Stimulated activated CD8-positive, alpha-beta memory T cell treated with anti-CD3 and anti-CD28 coated beads, Interleukin-4, amount 100 ng/mL, for 4 hours (primary cell): ENCODE results near the gene CLMP.
"Not testable (repeated sequence)": the region's sequence is repeated elsewhere in the genome, so short reads cannot be mapped to it uniquely, and the experiment has no call there.

ENCODE experiments used
- DNase-seq, 2 donors: peaks; one replicate each; pipeline ENCODE4 v3.0.0-alpha.2; 2020; ENCODE audit warnings: low read depth in 2 of 2, low spot score in 1 of 2

CLMP gene

DNA sequence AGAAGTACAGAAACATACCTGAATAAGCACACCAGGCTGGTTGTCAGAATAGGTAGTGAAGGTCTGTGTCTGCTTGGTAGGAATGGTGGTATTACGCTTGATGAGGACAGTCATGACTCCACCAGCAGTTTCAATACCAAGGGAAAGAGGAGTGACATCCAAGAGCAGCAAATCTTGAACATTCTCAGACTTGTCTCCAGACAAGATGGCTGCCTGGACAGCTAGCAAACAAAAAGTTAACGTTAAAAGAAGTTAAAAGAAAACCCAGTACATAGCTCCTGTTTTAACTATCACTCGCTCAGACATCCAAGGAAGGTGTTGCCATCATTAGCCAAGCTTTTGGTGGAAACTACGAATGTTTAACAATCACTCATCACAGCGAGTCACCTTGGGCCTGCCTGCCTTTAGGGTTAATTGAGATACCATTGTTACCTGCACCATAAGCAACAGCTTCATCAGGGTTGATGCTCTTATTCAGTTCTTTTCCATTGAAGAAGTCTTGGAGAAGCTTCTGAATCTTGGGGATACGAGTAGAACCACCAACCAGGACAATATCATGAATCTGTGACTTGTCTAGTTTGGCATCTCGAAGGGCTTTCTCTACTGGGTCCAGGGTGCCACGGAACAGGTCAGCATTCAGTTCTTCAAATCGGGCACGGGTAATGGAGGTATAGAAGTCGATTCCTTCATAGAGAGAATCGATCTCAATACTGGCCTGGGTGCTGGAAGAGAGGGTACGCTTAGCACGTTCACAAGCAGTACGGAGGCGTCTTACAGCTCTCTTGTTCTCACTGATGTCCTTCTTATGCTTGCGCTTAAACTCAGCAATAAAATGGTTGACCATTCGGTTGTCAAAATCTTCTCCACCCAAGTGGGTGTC is 135.8 kb downstream of the CLMP start:
- DNase-seq: not testable (repeated sequence)

DNA sequence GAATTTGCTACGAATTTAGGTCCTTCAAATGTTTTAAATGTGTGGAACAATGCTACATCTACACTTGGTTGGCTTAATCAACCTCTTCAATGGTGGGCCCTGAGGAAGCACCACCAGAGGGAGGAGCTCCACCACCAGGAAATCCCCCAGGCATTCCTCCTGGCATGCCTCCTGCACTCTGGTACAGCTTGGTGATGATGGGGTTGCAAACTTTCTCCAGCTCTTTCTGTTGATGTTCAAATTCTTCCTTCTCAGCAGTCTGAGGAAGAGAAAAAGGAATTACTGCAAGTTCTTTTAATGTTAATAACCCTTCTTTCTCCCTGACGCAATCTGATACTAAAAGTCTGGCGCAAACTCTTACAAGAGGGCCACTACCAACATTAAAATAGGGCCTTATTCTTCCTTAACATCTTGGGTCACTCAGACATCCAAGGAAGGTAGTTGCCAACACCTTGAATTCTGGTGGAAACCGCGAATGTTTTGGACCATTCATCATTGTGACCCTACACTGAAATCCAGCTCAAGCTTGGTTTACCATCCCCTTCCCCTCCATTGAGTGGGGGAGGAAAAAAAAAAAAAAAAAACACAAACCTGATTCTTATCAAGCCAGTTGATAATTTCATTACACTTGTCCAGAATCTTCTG is 137.3 kb downstream of the CLMP start:
- DNase-seq: no peak

DNA sequence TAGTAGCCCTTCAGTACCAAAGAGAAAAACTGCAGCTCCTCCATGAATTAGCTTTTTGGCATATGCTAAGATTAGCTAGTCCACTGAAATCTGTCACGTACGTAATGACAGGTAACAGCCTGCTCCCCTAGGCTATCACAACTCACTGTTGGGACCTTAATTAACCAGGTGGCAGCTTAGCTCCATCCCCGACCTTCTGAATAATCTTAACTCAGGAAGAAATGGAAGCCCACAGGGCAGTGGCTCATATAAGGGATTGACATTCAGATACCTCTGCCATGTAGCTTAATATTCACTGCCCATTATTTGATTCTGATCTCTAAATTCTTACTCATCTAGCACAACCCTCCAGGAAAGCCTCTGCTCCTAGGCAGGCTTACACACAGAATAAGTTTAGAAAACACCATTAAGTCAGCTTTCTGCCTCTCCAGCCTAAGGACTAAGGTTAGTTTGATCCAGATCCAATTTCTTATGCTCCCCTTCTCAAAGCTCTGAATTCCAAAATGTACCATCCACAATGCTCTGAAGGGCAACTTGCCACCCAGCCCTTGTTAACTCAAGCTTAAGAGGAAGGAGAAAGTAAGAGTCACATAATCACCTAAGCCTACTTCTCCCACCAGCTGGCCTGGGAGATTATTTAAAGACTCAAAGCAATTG is 138.1 kb downstream of the CLMP start:
- no peak for DNase-seq

DNA sequence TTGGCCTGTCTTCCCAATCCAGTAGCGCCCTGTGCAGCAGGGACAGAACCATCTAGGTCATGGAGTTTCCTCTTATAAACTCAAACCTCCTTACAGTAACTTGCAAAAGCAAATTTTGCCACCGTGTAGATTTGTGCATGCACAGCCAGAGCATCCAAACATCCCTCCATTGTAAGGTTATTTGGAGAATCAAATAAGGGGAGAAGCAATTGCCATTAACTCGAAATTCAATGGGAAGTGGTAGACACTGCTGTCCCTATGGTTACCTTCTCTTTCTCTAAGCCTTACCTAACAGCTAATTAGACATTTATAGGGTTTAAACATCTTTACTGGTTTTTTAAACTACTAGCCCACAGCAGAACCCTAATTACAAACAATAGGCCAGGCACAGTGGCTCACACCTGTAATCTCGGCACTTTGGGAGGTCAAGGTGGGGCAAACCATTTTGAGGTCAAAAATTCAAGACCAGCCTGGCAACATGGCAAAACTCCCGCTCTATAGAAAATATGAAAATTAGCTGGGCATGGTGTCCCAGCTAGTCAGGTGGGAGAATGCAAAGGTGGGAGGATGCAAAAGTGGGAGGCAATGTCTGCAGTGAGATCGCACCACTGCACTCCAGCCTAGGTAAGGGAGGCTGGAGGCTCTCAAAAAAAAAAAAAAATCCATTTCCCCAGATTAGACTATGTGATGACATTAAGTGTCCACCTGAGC is 139.7 kb downstream of the CLMP start:
- DNase-seq: no peak

DNA sequence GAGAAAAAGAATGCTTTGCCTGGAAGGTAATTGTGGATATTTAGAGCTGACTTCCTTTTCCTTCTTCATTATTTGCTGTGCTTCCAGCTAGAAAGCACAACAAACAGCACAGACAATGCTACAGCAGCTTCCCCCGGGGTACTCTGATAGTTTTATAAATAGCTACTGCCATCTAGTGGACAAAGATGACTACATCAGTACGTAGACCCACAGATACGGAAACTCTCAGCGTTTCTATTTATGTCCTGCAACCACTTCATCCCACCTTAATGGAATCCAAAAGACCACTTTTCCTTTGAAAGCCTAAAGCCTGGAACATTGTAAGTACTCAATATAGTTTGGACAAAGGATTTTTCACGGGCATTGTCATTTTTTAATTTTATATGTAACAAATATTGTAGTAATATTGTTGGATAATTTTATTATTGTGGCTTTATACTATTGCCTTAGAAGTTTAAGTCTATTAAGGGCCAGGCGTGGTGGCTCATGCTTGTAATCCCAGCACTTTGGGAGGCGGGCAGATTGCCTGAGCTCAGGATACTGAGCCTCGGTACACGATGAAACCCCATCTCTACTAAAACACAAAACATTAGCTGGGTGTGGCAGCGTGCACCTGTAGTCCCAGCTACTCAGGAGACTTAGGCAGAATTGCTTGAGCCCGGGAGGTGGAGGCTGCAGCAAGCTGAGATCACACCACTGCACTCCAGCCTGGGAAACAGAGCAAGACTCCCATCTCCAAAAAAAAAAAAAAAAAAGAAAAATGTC is 140.6 kb downstream of the CLMP start:
- no peak for DNase-seq

DNA sequence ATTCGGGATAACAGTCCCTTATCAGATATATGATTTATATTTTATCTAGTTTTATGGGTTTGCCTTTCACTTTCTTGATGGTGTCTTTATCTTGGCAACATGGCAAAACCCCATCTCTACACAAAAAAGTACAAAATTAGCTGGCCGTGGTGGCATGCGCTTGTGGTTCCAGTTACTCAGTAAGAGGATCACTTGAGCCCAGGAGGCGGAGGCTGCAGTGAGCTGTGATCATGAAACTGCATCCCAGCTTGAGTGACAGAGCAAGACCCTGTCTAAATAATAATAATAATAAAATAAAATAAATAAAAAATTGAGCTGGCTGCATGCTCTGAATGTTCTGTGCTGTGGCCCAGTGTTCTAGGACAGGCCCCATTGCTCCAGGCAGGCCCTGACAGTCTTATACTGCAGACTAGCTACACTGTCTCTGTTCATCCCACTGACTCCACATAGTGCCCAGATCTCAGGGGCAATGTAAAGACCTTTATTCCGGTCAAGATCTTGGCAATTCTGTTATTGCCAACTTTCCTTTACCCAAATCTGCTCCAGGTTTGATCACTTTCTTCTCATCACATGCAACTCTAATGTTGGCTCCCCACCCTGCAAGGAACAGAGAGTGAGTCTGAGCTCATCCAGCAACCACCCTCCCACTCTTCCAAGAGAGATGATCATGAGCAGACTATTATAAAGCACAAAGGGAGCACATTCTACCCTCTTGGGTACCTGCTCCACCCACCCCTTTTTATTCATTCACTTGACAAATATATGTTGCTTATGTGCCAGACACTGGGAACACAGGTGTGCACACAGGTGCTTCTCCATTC is 141.9 kb downstream of the CLMP start:
- DNase-seq: no peak

DNA sequence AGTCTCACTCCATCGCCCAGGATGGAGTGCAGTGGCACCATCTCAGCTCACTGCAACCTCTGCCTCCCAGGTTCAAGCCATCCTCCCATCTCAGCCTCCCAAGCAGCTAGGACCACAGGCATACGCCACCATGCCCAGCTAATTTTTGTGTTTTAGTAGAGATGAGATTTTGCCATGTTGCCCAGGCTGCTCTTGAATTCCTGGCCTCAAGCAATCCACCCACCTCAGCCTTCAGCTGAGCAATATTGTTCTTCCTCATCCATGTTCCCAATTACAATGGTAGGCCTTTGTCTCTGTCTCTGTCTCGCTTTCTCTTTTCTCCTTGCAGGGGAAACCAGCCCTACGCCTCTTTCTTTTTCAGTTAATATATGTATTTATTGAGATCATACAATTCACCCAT is 143.4 kb downstream of the CLMP start:
- no peak for DNase-seq

DNA sequence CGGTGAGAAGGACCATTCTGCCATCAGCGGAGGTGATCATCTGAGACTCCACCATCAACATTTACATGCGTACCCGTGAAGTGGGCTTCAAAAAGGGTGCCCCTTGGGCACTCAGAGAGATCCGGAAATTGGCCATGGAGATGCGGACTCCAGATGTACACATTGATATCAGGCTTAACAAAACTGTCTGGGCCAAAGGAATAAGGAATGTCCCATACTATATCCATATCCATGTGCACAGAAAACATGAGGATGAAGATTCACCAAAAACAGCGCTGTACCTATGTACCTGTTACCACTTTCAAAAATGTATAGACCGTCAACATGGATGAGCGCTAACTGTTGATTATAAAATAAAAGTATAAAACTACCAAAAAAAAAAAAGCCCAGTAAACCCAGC is 143.9 kb downstream of the CLMP start:
- DNase-seq: no peak

DNA sequence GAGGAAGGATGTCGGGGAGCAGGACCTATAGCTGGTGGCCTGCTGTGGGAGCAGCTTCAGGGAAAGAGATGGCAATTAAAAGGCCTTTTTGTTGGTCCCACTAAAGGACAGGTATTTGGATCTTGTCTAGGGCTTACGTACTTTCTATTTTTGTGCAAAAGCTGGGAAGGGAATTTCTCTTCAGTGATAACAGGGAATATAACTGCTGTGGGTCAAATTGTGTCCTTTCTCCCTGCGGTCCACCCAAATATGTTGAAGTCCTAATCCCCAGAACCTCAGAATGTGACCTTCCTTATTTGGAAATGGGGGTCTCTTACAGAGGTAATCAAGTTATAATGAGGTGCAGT is 147.1 kb downstream of the CLMP start:
- no peak for DNase-seq

DNA sequence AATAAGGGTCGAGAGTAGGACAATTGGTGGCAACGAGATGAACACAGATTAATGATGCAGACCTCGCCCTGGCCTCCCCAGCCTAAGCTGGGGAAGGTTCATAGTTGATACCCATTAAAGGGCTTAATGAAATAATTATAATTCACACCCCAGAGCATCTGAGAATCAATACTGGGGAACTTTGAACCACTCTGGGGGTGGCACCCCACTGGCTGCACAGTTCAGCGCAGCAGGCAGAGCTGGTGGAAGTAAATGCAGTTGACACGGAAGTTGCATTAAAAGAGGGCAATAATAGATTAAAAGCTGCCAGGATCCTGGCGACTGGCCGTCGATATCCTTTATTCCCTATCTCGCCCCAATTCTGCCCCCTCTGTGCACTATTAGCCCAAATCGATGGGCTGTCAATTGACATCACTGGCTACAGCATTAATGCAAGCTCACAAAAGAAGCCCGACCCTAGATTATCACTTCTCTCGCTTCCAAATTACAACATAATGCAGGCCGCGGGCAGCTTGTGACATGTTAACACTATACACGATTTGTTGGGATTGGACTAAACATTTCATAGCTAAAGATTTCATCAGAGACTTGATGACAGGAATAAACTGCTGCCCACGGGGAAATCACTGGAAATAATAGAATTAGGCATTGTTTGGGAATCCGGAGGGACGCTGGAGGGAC is 147.6 kb downstream of the CLMP start:
- DNase-seq: no peak

DNA sequence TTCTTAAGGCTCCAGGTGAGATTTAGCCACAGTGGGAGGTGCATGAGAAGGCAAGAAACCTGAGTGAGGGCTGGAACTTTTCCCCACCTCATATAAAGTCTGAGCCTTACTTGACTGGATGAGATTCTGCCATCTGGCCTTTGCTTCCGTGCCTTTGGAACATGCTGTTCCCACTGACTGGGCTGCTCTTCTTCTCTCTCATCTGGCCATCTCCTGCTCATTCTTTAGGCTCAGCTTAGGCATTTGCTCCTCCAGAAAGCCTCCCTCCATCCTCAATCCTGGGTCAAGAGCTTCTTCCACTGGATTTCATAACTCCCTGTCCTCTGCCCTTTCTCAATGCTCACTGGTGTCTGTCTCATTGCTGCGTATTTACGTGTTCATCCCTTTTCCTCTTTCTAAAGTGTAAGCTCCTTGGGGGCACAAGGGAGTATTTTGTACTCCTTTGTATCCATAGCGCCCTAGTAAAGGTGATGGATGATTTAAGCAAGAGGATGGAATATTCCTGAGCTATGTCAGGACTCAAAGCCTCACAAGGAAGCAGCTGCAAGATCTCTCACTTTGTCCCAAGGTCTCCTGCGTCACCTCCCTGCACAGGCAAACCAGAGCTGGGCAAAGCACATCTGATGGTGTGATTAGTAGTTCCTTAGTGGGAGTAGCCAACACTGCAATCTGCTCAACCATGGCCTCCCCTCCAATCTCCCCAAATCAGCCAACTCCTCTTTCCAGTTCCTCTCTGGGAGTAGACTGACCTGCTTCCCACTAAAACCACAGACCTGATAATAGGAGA is 148.4 kb downstream of the CLMP start:
- no peak for DNase-seq

DNA sequence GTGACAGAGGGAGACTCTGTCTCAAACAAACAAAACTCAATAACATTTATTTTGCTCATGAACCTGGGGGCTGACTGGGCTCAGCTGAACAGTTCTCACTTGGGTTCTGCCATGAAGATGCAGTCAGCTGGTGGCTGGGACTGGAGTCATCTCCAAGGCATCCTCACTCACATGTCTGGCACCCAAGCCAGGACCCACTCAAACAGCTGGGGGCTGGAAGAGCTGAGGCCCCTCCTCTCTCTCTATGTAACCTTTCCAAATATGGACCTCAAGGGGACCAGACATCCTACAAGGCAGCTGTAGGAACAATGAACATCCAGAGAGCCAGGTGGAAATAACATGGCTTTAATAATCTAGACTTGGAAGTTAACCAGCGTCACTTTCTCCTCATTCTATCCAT is 149.9 kb downstream of the CLMP start:
- no peak for DNase-seq

DNA sequence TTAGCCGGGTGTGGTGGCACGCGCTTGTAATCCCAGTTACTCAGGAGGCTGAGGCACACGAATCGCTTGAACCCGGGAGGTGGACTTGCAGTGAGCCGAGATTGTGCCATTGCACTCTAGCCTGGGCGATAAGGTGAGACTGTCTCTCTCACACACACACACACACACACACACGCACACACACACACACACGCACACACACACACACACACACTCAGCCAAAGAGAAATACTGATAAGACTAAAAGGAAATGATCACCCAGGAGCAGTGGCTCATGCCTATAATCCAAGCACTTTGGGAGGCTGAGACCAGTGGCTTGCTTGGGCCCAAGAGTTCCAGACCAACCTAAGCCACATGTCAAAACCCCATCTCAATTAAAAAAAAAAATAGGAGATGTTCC is 153.9 kb downstream of the CLMP start:
- no peak for DNase-seq

DNA sequence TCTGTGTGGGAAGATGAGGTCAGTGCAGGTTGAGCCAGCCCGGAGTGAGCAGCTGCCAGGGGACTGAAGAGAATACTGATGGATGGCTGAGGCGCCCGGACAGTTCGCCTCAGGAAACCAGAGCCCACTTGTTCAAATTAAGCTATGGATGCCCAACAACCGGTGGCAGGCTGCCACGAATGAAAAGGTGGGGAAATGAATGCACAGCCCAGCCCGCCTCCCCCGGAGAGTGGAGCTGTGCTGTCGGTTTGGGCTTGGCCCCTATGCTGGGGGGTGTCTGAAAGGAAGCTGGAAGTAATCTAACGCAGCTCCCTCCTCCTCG is 155.0 kb downstream of the CLMP start:
- DNase-seq: no peak

DNA sequence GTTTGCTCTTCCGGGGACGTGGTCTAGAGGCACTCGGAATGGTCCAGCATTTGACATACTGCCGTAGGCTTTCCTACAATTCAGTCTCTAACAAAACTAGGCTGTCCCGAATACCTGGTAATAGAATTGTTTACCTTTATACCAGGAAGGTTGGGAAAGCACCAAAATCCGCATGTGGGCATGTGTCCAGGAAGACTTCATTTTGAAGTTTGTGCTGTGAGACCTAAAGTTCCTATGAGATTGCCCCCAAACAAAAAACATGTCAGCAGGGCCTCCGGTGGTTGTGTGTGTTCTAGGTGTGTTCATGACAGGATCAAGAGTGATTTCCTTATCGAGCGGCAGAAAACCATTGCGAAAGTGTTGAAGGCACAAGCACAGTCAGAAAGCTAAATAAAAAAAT is 159.2 kb downstream of the CLMP start:
- DNase-seq: no peak

DNA sequence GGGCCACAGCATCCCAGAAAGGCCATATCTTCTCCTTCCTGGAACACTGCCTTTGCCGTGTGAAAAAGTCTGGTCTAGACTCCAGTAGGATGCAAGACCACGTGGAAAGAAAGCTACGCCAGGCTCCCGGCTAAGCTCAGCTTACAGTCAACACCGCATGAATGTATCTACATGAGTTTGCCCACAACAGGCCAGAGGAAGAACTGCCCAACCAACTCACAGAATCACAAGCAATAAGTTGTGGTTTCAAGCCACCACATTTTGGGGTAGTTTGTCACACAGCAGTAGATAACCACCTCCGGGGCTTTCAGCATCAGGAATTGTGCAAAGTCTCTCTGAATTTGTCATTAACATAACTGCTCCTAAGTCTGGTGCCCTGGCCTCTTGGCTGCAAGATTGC is 160.5 kb downstream of the CLMP start:
- DNase-seq: no peak

DNA sequence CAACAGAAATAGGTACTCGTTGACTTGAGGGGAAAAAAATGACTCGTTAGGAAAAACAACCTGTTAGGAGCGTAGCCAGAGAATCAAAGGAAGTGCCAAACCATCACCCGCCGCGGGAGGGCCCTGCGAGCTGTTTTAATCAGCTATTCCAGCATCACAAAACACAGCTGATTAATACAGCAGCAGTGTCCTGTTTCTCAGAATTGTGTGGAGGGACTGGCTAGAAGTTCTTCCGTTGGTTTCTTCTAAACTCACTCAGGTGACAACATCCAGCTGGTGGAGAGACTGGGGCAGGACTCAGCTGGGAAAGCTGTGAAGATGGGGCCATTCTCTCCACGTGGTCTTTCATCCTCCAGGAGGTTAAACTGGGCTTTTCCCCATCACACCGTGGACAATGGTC is 161.2 kb downstream of the CLMP start:
- DNase-seq: no peak

DNA sequence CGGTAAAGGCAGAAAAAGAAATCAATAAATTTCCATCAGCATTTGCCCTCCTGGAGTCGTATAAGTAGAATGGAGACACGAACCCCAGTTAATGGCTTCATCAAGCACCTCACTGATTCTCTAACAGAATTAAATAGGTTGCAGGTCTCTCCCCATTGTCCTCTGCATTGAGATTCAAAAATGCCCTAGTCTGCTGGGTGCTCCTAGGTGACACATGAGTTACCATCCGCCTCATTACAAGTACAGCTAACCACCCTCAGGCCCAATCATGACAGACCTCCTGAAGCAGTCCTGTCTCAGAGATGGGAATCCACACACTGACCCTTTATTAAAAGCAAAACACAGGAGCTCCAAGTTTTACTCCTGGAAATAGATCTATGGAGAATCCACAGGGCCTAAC is 164.5 kb downstream of the CLMP start:
- DNase-seq: no peak

DNA sequence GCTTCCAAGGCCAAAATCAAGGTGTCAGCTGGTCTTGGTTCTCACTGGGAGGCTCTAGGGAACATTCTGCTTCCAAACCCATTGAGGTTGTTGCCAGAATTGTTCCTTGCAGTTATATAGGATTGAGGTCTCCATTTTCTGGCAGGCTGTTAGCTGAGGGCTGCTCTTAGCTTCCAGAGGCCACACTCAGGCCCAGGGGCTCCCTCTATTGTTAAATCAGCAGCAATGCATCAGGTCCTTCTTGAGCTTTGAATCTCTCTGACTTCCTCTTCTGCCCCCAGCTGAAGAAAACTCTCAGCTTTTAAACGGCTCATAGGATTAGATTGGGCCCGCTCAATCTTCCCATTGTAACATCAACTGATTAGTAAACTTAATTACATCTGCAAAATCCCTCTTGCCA is 174.1 kb downstream of the CLMP start:
- DNase-seq: no peak
